GM21367 (cell line): ENCODE data around the gene C16orf96.

Experiments
- ATAC-seq: cut with Tn5 transposase; IDR thresholded peaks from one replicate; pipeline ENCODE4 v1.9.1; 2021; ENCODE audit not compliant: unreplicated experiment

C16orf96 gene

GRCh38 chr16:4599037-4599436 is 42.9 kb downstream of the C16orf96 start:
- ATAC-seq: no peak

GRCh38 chr16:4599545-4599944 is 43.4 kb downstream of the C16orf96 start:
- ATAC-seq: no peak

- no peak for ATAC-seq
These were observed 45.1 kb downstream of the C16orf96 start for GRCh38 chr16:4601036-4601863.

- no peak for ATAC-seq
These were observed 45.7 kb downstream of the C16orf96 start for GRCh38 chr16:4601864-4602186.

- no peak for ATAC-seq
These were observed 46.2 kb downstream of the C16orf96 start for GRCh38 chr16:4602331-4602730.

GRCh38 chr16:4603624-4604170 is 47.6 kb downstream of the C16orf96 start:
- no peak for ATAC-seq

- ATAC-seq: no peak
These were observed 48.3 kb downstream of the C16orf96 start for GRCh38 chr16:4604401-4604800.

GRCh38 chr16:4606354-4606753 is 50.2 kb downstream of the C16orf96 start:
- ATAC-seq: no peak

GRCh38 chr16:4607841-4608703 is 51.9 kb downstream of the C16orf96 start:
- no peak for ATAC-seq

- ATAC-seq: no peak
These were observed 52.5 kb downstream of the C16orf96 start for GRCh38 chr16:4608704-4608980.

GRCh38 chr16:4609200-4610010 is 53.3 kb downstream of the C16orf96 start:
- ATAC-seq: no peak

- ATAC-seq: no peak
These were observed 54.2 kb downstream of the C16orf96 start for GRCh38 chr16:4610011-4611005.

GRCh38 chr16:4611337-4612021 is 55.3 kb downstream of the C16orf96 start:
- no peak for ATAC-seq

- ATAC-seq: no peak
These were observed 56.4 kb downstream of the C16orf96 start for GRCh38 chr16:4612474-4612931.

- no peak for ATAC-seq
These were observed 57.0 kb downstream of the C16orf96 start for GRCh38 chr16:4612977-4613635.

- no peak for ATAC-seq
These were observed 57.8 kb downstream of the C16orf96 start for GRCh38 chr16:4613636-4614570.

GRCh38 chr16:4614571-4615383 is 58.6 kb downstream of the C16orf96 start, which contains the start of gene UBALD1:
TSS of gene UBALD1 (minus strand) at chr16:4614888. CDS start at chr16:4614797, 91 bp downstream.
- ATAC-seq: peak; percentile 57
